Neural cell (in vitro differentiated cells): ENCODE data around the gene CC2D1A.

Experiments
- RAD21 ChIP-seq: fragments of 450-650 bp; conservative IDR thresholded peaks from 2 replicates; pipeline ENCODE4 v1.6.1; 2014; ENCODE audit warnings: antibody characterized with exemption, mild to moderate bottlenecking, moderate library complexity
- TAF1 ChIP-seq: IDR thresholded peaks from 2 replicates; pipeline ENCODE4 v1.6.1; 2012; ENCODE audit warnings: low read depth
- TF ChIP-seq, protein P1 (sequence below): fragments of 450-650 bp; IDR thresholded peaks from 2 replicates; pipeline ENCODE4 v1.5.1; 2014; ENCODE audit warnings: antibody characterized with exemption, mild to moderate bottlenecking, moderate library complexity; ENCODE audit not compliant: poor library complexity, severe bottlenecking

GRCh38 chr19:13951043-13951442 is 45.0 kb downstream of the CC2D1A start:
- TF ChIP-seq, protein P1, sequence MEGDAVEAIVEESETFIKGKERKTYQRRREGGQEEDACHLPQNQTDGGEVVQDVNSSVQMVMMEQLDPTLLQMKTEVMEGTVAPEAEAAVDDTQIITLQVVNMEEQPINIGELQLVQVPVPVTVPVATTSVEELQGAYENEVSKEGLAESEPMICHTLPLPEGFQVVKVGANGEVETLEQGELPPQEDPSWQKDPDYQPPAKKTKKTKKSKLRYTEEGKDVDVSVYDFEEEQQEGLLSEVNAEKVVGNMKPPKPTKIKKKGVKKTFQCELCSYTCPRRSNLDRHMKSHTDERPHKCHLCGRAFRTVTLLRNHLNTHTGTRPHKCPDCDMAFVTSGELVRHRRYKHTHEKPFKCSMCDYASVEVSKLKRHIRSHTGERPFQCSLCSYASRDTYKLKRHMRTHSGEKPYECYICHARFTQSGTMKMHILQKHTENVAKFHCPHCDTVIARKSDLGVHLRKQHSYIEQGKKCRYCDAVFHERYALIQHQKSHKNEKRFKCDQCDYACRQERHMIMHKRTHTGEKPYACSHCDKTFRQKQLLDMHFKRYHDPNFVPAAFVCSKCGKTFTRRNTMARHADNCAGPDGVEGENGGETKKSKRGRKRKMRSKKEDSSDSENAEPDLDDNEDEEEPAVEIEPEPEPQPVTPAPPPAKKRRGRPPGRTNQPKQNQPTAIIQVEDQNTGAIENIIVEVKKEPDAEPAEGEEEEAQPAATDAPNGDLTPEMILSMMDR, result no peak
- TF ChIP-seq TAF1 (no peak), RAD21 (no peak)
